WTC11 (cell line): ENCODE measurements around the gene LAMTOR1. TPM values are rescaled to one million over a fixed set of nuclear protein-coding genes. Genes with fewer than 3 reads are reported as not detected.

ENCODE experiments used
- ATAC-seq: fragments of 200-7000 bp; cut with Tn5 transposase; 2 replicates; pipeline ENCODE4 v1.10.0; 2021; ENCODE audit warnings: mild to moderate bottlenecking, moderate library complexity
- CTCF ChIA-PET: fragments of 300-600 bp; sonication (Branson Sonifier 250); formaldehyde crosslinking; loops from one replicate; lab custom pipeline; 2021; ENCODE audit warnings: antibody characterized with exemption; lab: Charles Lee
- POLR2A ChIA-PET: fragments of 350-600 bp; sonication (Branson Sonifier 250); formaldehyde crosslinking; loops from one replicate; lab custom pipeline; 2021; ENCODE audit warnings: antibody characterized with exemption; lab: Charles Lee
- DNase-seq: peaks from one replicate; pipeline ENCODE4 v3.0.0; 2021; ENCODE audit warnings: low spot score
- H3K27ac Mint-ChIP-seq: 2 replicates; pipeline ENCODE4 v1.8.0; 2021; ENCODE audit warnings: mixed read lengths
- H3K27me3 Mint-ChIP-seq: 2 replicates; pipeline ENCODE4 v1.8.0; 2021; ENCODE audit warnings: low read depth, mild to moderate bottlenecking, moderate library complexity, mixed read lengths
- H3K36me3 Mint-ChIP-seq: 2 replicates; pipeline ENCODE4 v1.8.0; 2021; ENCODE audit warnings: mixed read lengths
- H3K4me1 Mint-ChIP-seq: 2 replicates; pipeline ENCODE4 v1.8.0; 2022; ENCODE audit warnings: mixed read lengths
- H3K4me3 Mint-ChIP-seq: 2 replicates; pipeline ENCODE4 v1.8.0; 2021; ENCODE audit warnings: mild to moderate bottlenecking, moderate library complexity, mixed read lengths
- H3K9me3 Mint-ChIP-seq: 2 replicates; pipeline ENCODE4 v1.8.0; 2021; ENCODE audit warnings: mixed read lengths
- AR ChIP-seq: fragments of 250-450 bp; sonication (Bioruptor Pico); IDR thresholded peaks from 2 replicates; pipeline ENCODE4 v1.9.0; 2021; ENCODE audit warnings: mild to moderate bottlenecking
- ATF6 ChIP-seq: sonication (generic); formaldehyde crosslinking; IDR thresholded peaks from 2 replicates; pipeline ENCODE4 v1.8.1; 2023; ENCODE audit warnings: mild to moderate bottlenecking, missing genetic modification reagents
- CREM ChIP-seq: sonication (generic); formaldehyde crosslinking; IDR thresholded peaks from 2 replicates; pipeline ENCODE4 v1.8.1; 2022; ENCODE audit warnings: mild to moderate bottlenecking, missing genetic modification reagents, moderate library complexity
- E2F1 ChIP-seq: sonication (generic); formaldehyde crosslinking; IDR thresholded peaks from 2 replicates; pipeline ENCODE4 v1.8.0; 2022; ENCODE audit warnings: mild to moderate bottlenecking, missing genetic modification reagents
- ELF4 ChIP-seq: sonication (generic); formaldehyde crosslinking; IDR thresholded peaks from 2 replicates; pipeline ENCODE4 v1.8.1; 2022; ENCODE audit warnings: low read depth, mild to moderate bottlenecking, moderate library complexity, missing genetic modification reagents
- HMGA2 ChIP-seq: fragments of 250-450 bp; sonication (Bioruptor Pico); IDR thresholded peaks from 2 replicates; pipeline ENCODE4 v1.4.0; 2021; ENCODE audit warnings: mild to moderate bottlenecking, moderate library complexity
- JUN ChIP-seq: sonication (generic); formaldehyde crosslinking; IDR thresholded peaks from 2 replicates; pipeline ENCODE4 v1.8.0; 2023; ENCODE audit warnings: mild to moderate bottlenecking, missing genetic modification reagents
- NR1H2 ChIP-seq: sonication (generic); formaldehyde crosslinking; IDR thresholded peaks from 2 replicates; pipeline ENCODE4 v1.9.0; 2021; ENCODE audit warnings: mild to moderate bottlenecking, moderate library complexity, missing genetic modification reagents
- OVOL2 ChIP-seq: fragments of 250-450 bp; sonication (Bioruptor Pico); IDR thresholded peaks from 2 replicates; pipeline ENCODE4 v1.9.0; 2021; ENCODE audit warnings: mild to moderate bottlenecking, borderline replicate concordance
- SP1 ChIP-seq: sonication (generic); formaldehyde crosslinking; conservative IDR thresholded peaks from 2 replicates; pipeline ENCODE4 v1.8.1; 2022; ENCODE audit warnings: missing genetic modification reagents
- TEAD1 ChIP-seq: sonication (generic); formaldehyde crosslinking; IDR thresholded peaks from 2 replicates; pipeline ENCODE4 v1.8.0; 2022; ENCODE audit warnings: mild to moderate bottlenecking, missing genetic modification reagents
- ZBTB43 ChIP-seq: sonication (generic); formaldehyde crosslinking; IDR thresholded peaks from 2 replicates; pipeline ENCODE4 v1.8.1; 2023; ENCODE audit warnings: mild to moderate bottlenecking, missing genetic modification reagents
- ZNF219 ChIP-seq: sonication (generic); formaldehyde crosslinking; IDR thresholded peaks from 2 replicates; pipeline ENCODE4 v1.8.0; 2023; ENCODE audit warnings: missing genetic modification reagents, mild to moderate bottlenecking, borderline replicate concordance
- ZNF232 ChIP-seq: sonication (generic); formaldehyde crosslinking; IDR thresholded peaks from 2 replicates; pipeline ENCODE4 v1.8.0; 2022; ENCODE audit warnings: mild to moderate bottlenecking, missing genetic modification reagents
- ZNF263 ChIP-seq: sonication (generic); formaldehyde crosslinking; IDR thresholded peaks from 2 replicates; pipeline ENCODE4 v1.8.1; 2022; ENCODE audit warnings: low read depth, mild to moderate bottlenecking, moderate library complexity, missing genetic modification reagents
- ZNF512 ChIP-seq: sonication (generic); formaldehyde crosslinking; IDR thresholded peaks from 2 replicates; pipeline ENCODE4 v1.8.1; 2022; ENCODE audit warnings: missing genetic modification reagents, borderline replicate concordance
- ZNF532 ChIP-seq: fragments of 250-450 bp; sonication (Bioruptor Pico); IDR thresholded peaks from 2 replicates; pipeline ENCODE4 v1.9.0; 2021; ENCODE audit warnings: mild to moderate bottlenecking, borderline replicate concordance
- total RNA-seq: library from RNA; stranded (reverse); gene quantifications from 3 replicates; pipeline ENCODE4 v1.2.3, GENCODE V29; 2021

Gene LAMTOR1
- total RNA-seq, 1 experiment from 2014 or later: 79.4 TPM

GRCh38 chr11:72078477-72078876, 24.6 kb downstream of the LAMTOR1 start:
- CTCF ChIA-PET: interaction anchor here (1.3 to 4.5 kb wide), 2 partner anchors 13 to 54 kb away, joined by 7 to 26 read pairs; no protein-coding TSS in a partner anchor
- Mint-ChIP-seq H3K9me3 (no peaks in the 10 kb centered on the region), H3K36me3 (peaks cover 4% of the 10 kb centered on the region; the same call in 1 of the 2 replicates), H3K27ac (peak overlapping the region; percentile 61), H3K27me3 (no peaks in the 10 kb centered on the region), H3K4me3 (peak overlapping the region; percentile 84), H3K4me1 (peaks cover 22% of the 10 kb centered on the region)
- POLR2A ChIA-PET: interaction anchor here (0.8 kb wide), 1 partner anchor 15 kb away, joined by 5 read pairs; no protein-coding TSS in a partner anchor
- ATAC-seq: no peak
- no peak for DNase-seq
- no peak for TF ChIP-seq TEAD1 (CRISPR knock-in tag)
- no peak for TF ChIP-seq ATF6 (CRISPR knock-in tag)
- TF ChIP-seq ZNF232: no peak
- TF ChIP-seq OVOL2 (CRISPR knock-in tag): no peak
- TF ChIP-seq ZNF219 (CRISPR knock-in tag): no peak
- TF ChIP-seq ZBTB43 (CRISPR knock-in tag): no peak
- no peak for TF ChIP-seq JUN (CRISPR knock-in tag)

GRCh38 chr11:72075756-72076155, 27.3 kb downstream of the LAMTOR1 start:
- POLR2A ChIA-PET: no interaction called here
- DNase-seq: no peak
- no peak for ATAC-seq
- Mint-ChIP-seq H3K4me1 (peaks cover 36% of the 10 kb centered on the region), H3K27me3 (no peaks in the 10 kb centered on the region), H3K9me3 (no peaks in the 10 kb centered on the region), H3K27ac (peak overlapping the region; percentile 60), H3K4me3 (no peak overlapping the region), H3K36me3 (peaks cover 7% of the 10 kb centered on the region; the same call in 1 of the 2 replicates)
- CTCF ChIA-PET: interaction anchor here (1.0 to 4.5 kb wide), 9 partner anchors 9 to 60 kb away, joined by 3 to 26 read pairs (median 6); no protein-coding TSS in a partner anchor
- TF ChIP-seq NR1H2 (CRISPR knock-in tag) (no peak), ZNF263 (CRISPR knock-in tag) (no peak), SP1 (CRISPR knock-in tag) (no peak), ELF4 (CRISPR knock-in tag) (no peak), HMGA2 (no peak), ZNF512 (CRISPR knock-in tag) (no peak), CREM (CRISPR knock-in tag) (no peak), ATF6 (CRISPR knock-in tag) (no peak), AR (no peak), ZNF532 (no peak), E2F1 (CRISPR knock-in tag) (no peak)
